Gastroesophageal sphincter (tissue), 3 donors: Measurements from ENCODE around the gene CHDH.

Experiments used
- CTCF ChIP-seq, 4 experiments: fragments of 200-600 bp in 2 of 4; fragments of 450-650 bp in 2 of 4; sonication (generic) in 1 of 4; IDR thresholded peaks; one replicate each; pipeline ENCODE4 v1.5.1; 2017 to 2019; ENCODE audit warnings: antibody characterized with exemption in 4 of 4, mild to moderate bottlenecking in 2 of 4, moderate library complexity in 2 of 4
- EP300 ChIP-seq: sonication (generic); formaldehyde crosslinking; IDR thresholded peaks from one replicate; pipeline ENCODE4 v1.6.1; 2017; ENCODE audit warnings: antibody characterized with exemption, mild to moderate bottlenecking

GRCh38 chr3:53819163-53819868, 26.9 kb downstream of the CHDH start:
- TF ChIP-seq CTCF (IDR thresholded peaks at IDR 0.05) (no peak), EP300 (no peak)
